GM12873 (cell line): ENCODE data around the gene CCDC197.

ENCODE experiments used
- TF ChIP-seq, protein P1 (sequence below): IDR thresholded peaks from 2 replicates; pipeline ENCODE4 v1.5.1; 2012; ENCODE audit warnings: low read depth, mild to moderate bottlenecking, moderate library complexity, low read length, control low read depth; ENCODE audit not compliant: insufficient read depth; ENCODE audit errors: missing control alignments

The CCDC197 gene

DNA sequence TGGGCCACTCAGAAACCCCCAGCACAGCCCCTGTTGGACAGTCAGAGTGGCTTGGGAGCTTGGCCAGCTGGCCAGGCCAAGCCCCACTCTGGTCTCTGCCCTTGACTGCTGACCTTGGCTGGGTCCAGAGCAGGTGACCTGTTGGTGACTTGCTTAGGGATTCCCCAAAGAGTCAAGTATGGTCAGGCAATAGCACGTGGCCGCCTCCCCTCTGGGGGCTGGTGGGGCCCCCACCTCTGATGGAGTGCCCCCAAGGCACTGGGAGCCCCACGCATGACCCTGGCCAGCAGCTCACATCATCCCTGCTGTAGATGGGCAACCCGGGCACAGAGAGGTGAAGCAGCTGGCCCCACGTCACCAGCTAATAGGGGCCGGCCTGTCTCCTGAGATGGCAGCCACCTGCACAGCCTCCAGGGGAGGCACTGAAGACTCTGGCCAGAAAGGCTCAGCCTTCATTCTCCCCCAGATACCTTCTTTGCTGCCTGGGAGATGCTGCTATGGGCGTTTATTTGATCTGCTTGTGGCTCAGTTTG, 1.8 kb downstream of the CCDC197 start:
- TF ChIP-seq, protein P1, sequence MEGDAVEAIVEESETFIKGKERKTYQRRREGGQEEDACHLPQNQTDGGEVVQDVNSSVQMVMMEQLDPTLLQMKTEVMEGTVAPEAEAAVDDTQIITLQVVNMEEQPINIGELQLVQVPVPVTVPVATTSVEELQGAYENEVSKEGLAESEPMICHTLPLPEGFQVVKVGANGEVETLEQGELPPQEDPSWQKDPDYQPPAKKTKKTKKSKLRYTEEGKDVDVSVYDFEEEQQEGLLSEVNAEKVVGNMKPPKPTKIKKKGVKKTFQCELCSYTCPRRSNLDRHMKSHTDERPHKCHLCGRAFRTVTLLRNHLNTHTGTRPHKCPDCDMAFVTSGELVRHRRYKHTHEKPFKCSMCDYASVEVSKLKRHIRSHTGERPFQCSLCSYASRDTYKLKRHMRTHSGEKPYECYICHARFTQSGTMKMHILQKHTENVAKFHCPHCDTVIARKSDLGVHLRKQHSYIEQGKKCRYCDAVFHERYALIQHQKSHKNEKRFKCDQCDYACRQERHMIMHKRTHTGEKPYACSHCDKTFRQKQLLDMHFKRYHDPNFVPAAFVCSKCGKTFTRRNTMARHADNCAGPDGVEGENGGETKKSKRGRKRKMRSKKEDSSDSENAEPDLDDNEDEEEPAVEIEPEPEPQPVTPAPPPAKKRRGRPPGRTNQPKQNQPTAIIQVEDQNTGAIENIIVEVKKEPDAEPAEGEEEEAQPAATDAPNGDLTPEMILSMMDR = no peak

DNA sequence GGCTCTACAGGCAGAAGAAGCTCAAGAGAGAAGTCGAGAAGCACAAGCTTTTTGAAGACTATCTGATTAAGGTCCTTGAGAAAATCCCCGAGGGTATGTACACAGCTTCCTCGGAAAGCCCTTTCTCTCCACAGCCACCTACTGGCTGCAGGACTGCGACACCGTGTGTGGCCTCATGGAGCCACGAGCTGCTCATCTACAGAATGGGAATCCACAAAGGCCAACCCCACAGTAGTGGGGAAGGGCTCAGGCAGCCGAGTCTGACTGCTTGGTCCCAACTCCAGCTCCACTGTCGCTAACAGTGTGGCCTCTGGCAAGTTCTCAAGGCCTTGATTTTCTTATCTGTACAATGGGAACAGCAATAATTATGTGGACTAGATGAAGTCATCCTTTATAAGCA, 2.5 kb downstream of the CCDC197 start:
- TF ChIP-seq, protein P1 = no peak

GRCh38 chr14:94000267-94000666, 3.2 kb downstream of the CCDC197 start:
- TF ChIP-seq, protein P1 = no peak

DNA sequence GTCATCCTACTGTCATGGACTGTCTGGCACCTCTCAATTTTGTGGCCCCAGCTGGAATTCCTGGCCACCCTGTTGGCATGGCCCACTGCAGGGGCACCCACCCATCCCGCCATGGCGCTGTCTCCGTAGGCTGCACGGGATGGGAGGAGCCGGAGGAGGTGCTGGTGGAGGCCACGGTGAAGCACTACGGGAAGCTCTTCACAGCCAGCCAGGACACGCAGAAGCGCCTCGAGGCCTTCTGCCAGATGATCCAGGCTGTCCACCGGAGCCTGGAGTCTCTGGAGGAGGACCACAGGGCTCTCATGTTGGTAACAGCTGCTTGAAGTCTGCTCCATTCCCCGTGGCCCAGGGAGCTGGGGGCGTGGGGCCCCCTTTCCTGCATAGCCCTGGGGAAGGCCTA, 3.9 kb downstream of the CCDC197 start:
- TF ChIP-seq, protein P1 = no peak

DNA sequence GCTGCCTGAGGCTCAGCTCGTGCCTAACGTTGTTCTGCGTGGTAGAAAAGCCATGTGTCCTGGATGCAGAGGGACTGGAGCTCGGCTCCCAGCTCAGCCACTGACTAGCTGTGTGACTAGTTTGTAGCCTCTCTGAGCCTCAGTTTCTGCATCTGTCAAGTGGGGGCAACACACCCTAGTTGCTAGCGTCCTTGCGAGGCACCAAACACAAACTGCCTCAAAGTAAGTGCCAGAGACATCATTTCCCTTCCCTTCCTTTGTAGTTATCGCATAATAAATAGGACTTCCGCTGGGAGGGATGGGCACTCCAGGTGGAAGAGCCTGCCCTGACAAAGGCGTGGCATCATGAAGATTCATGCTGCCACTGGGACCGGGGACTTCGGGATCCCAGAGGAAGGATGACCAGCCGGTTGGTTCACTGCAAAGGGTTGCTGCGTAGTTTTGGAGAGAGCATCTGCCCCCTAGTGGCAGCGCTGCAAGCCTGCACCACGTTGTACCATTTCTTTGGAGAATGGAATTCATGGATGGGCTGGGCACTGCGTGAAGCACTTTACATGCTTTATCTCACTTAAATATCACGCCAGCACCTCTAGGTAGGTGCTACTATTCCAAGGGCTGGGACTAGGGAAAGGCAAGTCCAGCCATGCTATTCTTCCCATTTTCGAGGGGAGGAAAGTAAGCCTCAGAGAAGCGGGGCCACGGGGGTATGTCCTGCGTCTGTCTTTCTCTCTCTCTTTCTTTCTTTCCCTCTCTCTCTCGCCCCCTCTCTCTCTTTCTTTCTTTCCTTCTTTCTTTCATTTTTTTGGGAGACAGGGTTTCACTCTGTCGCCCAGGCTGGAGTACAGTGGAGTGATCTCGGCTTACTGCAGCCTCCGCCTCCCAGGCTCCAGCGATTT, 4.6 kb downstream of the CCDC197 start:
- TF ChIP-seq, protein P1 = peak; percentile 99

GRCh38 chr14:94003397-94003796, 6.3 kb downstream of the CCDC197 start:
- TF ChIP-seq, protein P1 = no peak

- TF ChIP-seq, protein P1 = no peak
These were observed 6.9 kb downstream of the CCDC197 start for GRCh38 chr14:94004015-94004414.
